MM.1S (cell line): ENCODE results near the gene FBP1.

Source experiments
- DNase-seq: peaks from one replicate; pipeline ENCODE4 v3.0.0-alpha.2; 2015
- H2AFZ ChIP-seq: fragments of 300-600 bp; sonication (generic); 2 replicates; pipeline ENCODE4 v1.6.0; 2016; ENCODE audit warnings: antibody characterized with exemption, low read length
- H3F3A ChIP-seq: fragments of 300-600 bp; sonication (generic); 2 replicates; pipeline ENCODE4 v1.6.1; 2016; ENCODE audit warnings: mild to moderate bottlenecking, antibody characterized with exemption, low read length, moderate library complexity, mixed read lengths; ENCODE audit not compliant: insufficient read depth
- H3K27ac ChIP-seq: fragments of 300-600 bp; sonication (generic); 2 replicates; pipeline ENCODE4 v1.5.1; 2016; ENCODE audit warnings: mild to moderate bottlenecking, low read length
- H3K27me3 ChIP-seq: fragments of 300-600 bp; sonication (generic); replicated peaks from 2 replicates; pipeline ENCODE4 v1.6.0; 2016; ENCODE audit warnings: low read length; ENCODE audit not compliant: insufficient read depth
- H3K36me3 ChIP-seq: fragments of 300-600 bp; sonication (generic); replicated peaks from 2 replicates; pipeline ENCODE4 v1.6.1; 2016; ENCODE audit warnings: mild to moderate bottlenecking, low read length, mixed read lengths; ENCODE audit not compliant: insufficient read depth
- H3K4me1 ChIP-seq: fragments of 300-600 bp; sonication (generic); 2 replicates; pipeline ENCODE4 v1.6.1; 2016; ENCODE audit warnings: low read length, mixed read lengths
- H3K4me2 ChIP-seq: fragments of 300-600 bp; sonication (generic); 2 replicates; pipeline ENCODE4 v1.6.0; 2016; ENCODE audit warnings: low read depth, low read length
- H3K4me3 ChIP-seq: fragments of 300-600 bp; sonication (generic); 2 replicates; pipeline ENCODE4 v1.5.1; 2016; ENCODE audit warnings: low read length, mixed read lengths
- H3K79me2 ChIP-seq: fragments of 300-600 bp; sonication (generic); 2 replicates; pipeline ENCODE4 v1.6.1; 2016; ENCODE audit warnings: mixed run types, low read length, mixed read lengths
- H3K9ac ChIP-seq: fragments of 300-600 bp; sonication (generic); 2 replicates; pipeline ENCODE4 v1.6.1; 2016; ENCODE audit warnings: low read length, mixed read lengths
- H3K9me2 ChIP-seq: fragments of 300-600 bp; sonication (generic); replicated peaks from 2 replicates; pipeline ENCODE4 v1.6.1; 2016; ENCODE audit warnings: mild to moderate bottlenecking, low read length, mixed read lengths; ENCODE audit not compliant: insufficient read depth
- H3K9me3 ChIP-seq: fragments of 300-600 bp; sonication (generic); replicated peaks from 2 replicates; pipeline ENCODE4 v1.6.1; 2016; ENCODE audit warnings: mild to moderate bottlenecking, low read length, mixed read lengths; ENCODE audit not compliant: insufficient read depth
- H4K20me1 ChIP-seq: fragments of 300-600 bp; sonication (generic); 2 replicates; pipeline ENCODE4 v1.6.1; 2016; ENCODE audit warnings: mild to moderate bottlenecking, low read length, moderate library complexity, mixed read lengths; ENCODE audit not compliant: insufficient read depth
- EZH2 ChIP-seq: fragments of 300-600 bp; sonication (generic); optimal IDR thresholded peaks from 2 replicates; pipeline ENCODE3; 2017; ENCODE audit warnings: low read depth, mild to moderate bottlenecking, antibody characterized with exemption, low read length, mixed read lengths
- EZH2phosphoT487 ChIP-seq: fragments of 300-600 bp; sonication (generic); IDR thresholded peaks from 2 replicates; pipeline ENCODE4 v1.6.1; 2018; ENCODE audit warnings: antibody characterized with exemption, low read length
- TF ChIP-seq, protein P1 (sequence below): fragments of 300-600 bp; sonication (generic); IDR thresholded peaks from 2 replicates; pipeline ENCODE4 v1.5.1; 2016; ENCODE audit warnings: antibody characterized with exemption, low read length, mixed read lengths

Gene FBP1

DNA sequence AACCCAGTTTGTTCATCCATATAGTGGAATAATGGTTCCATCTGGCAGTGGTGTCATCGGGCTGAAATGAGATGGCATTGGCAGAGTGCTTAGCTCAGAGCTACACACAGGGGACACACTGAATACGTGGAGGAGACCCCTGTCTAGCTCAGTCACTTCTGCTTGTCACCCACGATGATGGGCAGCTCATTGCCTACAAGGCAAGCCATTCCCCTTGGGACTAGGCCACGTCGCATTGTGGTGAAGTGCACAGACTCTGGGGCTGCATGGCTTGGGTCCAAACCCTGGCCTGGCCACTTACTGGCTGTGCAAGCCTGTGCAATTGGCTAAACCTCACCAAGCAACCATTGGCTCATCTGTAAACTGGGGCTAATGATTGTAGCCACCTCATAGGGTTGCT lies 3.2 kb upstream of the FBP1 start:
- H3K9ac ChIP-seq, result no peak overlapping the region
- H3K36me3 ChIP-seq, result no peaks in the 10 kb centered on the region
- H3K79me2 ChIP-seq, result no peaks in the 10 kb centered on the region
- H3K9me3 ChIP-seq, result no peaks in the 10 kb centered on the region
- no peak overlapping the region for H3K4me3 ChIP-seq
- H3K4me1 ChIP-seq, result peaks cover 9% of the 10 kb centered on the region; the same call in 1 of the 2 replicates
- H3K27me3 ChIP-seq, result peaks cover 39% of the 10 kb centered on the region
- no peaks in the 10 kb centered on the region for H4K20me1 ChIP-seq
- no peak for TF ChIP-seq EZH2phosphoT487
- no peaks in the 10 kb centered on the region for H3K9me2 ChIP-seq
- no peaks in the 10 kb centered on the region for H3F3A ChIP-seq
- H3K4me2 ChIP-seq, result no peak overlapping the region
- DNase-seq, result no peak
- no peak overlapping the region for H3K27ac ChIP-seq
- H2AFZ ChIP-seq, result no peak overlapping the region

DNA sequence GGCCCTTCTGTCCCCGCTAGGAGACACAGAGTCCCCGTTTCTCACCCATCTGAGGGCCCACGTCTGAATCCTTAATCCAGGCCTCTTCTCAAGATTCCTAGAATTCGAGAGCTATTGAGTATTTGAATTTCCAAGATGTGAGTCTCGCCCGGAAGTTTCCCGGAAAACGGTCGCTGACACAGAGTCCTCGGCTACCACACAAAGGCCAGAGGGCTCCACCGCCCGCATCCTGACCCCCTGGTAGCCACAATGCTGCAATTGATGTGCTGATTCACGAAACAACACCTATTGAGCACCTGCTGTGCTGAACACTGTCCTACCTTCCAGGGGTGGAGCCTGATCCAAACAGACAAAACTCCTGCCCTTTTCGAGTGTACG lies 670 bp upstream of the FBP1 start:
- peak overlapping the region; percentile 65 for H3K4me3 ChIP-seq
- peak overlapping the region; percentile 40; the same call in 1 of the 2 replicates for H2AFZ ChIP-seq
- no peaks in the 10 kb centered on the region for H4K20me1 ChIP-seq
- no peaks in the 10 kb centered on the region for H3K9me2 ChIP-seq
- H3F3A ChIP-seq, result no peaks in the 10 kb centered on the region
- no peak for DNase-seq
- H3K79me2 ChIP-seq, result no peaks in the 10 kb centered on the region
- no peaks in the 10 kb centered on the region for H3K36me3 ChIP-seq
- H3K4me2 ChIP-seq, result peak overlapping the region; percentile 76
- no peak overlapping the region for H3K9ac ChIP-seq
- peaks cover 34% of the 10 kb centered on the region for H3K27me3 ChIP-seq
- H3K27ac ChIP-seq, result no peak overlapping the region
- peaks cover 9% of the 10 kb centered on the region; the same call in 1 of the 2 replicates for H3K4me1 ChIP-seq
- no peaks in the 10 kb centered on the region for H3K9me3 ChIP-seq
- no peak for TF ChIP-seq EZH2phosphoT487
- TF ChIP-seq EZH2, result no peak
- TF ChIP-seq, protein P1, sequence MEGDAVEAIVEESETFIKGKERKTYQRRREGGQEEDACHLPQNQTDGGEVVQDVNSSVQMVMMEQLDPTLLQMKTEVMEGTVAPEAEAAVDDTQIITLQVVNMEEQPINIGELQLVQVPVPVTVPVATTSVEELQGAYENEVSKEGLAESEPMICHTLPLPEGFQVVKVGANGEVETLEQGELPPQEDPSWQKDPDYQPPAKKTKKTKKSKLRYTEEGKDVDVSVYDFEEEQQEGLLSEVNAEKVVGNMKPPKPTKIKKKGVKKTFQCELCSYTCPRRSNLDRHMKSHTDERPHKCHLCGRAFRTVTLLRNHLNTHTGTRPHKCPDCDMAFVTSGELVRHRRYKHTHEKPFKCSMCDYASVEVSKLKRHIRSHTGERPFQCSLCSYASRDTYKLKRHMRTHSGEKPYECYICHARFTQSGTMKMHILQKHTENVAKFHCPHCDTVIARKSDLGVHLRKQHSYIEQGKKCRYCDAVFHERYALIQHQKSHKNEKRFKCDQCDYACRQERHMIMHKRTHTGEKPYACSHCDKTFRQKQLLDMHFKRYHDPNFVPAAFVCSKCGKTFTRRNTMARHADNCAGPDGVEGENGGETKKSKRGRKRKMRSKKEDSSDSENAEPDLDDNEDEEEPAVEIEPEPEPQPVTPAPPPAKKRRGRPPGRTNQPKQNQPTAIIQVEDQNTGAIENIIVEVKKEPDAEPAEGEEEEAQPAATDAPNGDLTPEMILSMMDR, result no peak

DNA sequence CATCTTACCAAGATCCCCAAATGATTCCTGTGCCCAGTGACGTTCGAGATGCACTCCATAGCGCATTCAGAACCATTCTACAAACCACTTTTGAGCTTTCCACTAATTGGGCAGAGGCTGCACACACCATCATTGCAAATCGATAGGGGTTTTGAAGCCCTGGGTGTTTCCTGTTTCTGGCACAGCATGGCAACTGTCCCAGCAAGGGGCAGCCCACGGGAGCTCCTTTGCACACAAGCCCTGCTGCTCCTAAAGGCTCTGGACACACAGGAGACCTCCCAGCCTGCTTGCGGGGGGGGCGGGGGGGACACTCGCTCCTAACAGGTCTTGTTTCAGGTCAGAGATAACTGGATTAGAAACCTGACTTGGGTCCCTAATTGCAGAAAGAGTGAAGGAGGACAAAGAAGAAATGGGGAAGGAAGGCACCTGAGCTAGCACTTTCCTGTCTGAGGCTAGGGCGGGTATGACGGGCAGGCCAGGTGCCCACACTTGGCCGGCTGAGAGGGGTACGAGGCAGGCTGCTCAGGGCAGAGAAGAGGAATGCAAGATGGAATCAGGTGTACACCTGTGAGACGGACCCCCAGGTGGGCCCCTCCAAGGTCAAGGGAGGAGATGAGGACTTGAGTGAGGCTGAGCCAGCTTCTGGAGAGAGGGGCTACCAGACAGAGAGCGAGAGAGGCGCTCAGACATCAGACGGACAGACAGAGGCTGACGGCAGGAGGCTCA lies 820 bp downstream of the FBP1 start:
- Histone ChIP-seq H3F3A (no peaks in the 10 kb centered on the region), H3K4me1 (peaks cover 9% of the 10 kb centered on the region; the same call in 1 of the 2 replicates), H3K9ac (peak overlapping the region; percentile 18; the same call in 1 of the 2 replicates), H3K27me3 (peaks cover 34% of the 10 kb centered on the region), H2AFZ (peak overlapping the region; percentile 40; the same call in 1 of the 2 replicates), H3K9me2 (no peaks in the 10 kb centered on the region), H3K4me3 (peak overlapping the region; percentile 65), H3K36me3 (no peaks in the 10 kb centered on the region), H3K79me2 (no peaks in the 10 kb centered on the region), H4K20me1 (no peaks in the 10 kb centered on the region), H3K4me2 (peak overlapping the region; percentile 76), H3K27ac (no peak overlapping the region), H3K9me3 (no peaks in the 10 kb centered on the region)
- TF ChIP-seq EZH2phosphoT487 (no peak), EZH2 (no peak)
- TF ChIP-seq, protein P1, result no peak
- DNase-seq, result no peak

DNA sequence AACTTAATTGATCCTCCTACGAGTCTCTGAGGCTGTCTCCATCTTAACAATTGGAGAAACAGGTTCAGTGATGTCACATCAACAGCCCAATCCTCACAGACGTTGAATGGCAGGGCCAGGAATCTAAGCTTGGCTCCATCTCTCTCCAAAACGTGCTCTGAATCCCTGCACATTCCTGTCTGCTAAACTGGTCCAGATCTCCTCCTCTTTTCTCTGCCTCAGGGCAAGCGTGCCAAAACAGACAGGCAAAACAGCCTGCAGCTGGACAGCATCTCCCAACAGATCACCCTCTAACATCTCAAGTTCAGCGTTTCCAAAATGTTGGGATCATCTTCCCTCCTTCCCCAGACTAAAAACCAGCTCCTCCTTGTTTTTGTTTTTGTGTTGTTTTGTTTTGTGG lies 6.6 kb downstream of the FBP1 start:
- TF ChIP-seq EZH2 (no peak), EZH2phosphoT487 (no peak)
- TF ChIP-seq, protein P1, result no peak
- no peaks in the 10 kb centered on the region for H3K79me2 ChIP-seq
- H3K27me3 ChIP-seq, result peaks cover 11% of the 10 kb centered on the region; the same call in 1 of the 2 replicates
- H3F3A ChIP-seq, result no peaks in the 10 kb centered on the region
- no peak for DNase-seq
- no peaks in the 10 kb centered on the region for H3K36me3 ChIP-seq
- no peak overlapping the region for H2AFZ ChIP-seq
- H3K4me2 ChIP-seq, result no peak overlapping the region
- no peak overlapping the region for H3K9ac ChIP-seq
- no peaks in the 10 kb centered on the region for H4K20me1 ChIP-seq
- no peaks in the 10 kb centered on the region for H3K9me3 ChIP-seq
- H3K4me1 ChIP-seq, result no peaks in the 10 kb centered on the region
- H3K4me3 ChIP-seq, result no peak overlapping the region
- no peaks in the 10 kb centered on the region for H3K9me2 ChIP-seq
- no peak overlapping the region for H3K27ac ChIP-seq
